Activated CD8-positive, alpha-beta T cell treated with anti-CD3 and anti-CD28 coated beads for 36 hours (primary cell): ENCODE measurements around the gene MAIP1. TPM values are rescaled to one million over a fixed set of nuclear protein-coding genes. Genes with fewer than 3 reads are reported as not detected.
A peak's percentile ranks its signal among the peaks of the same experiment; 100 is the strongest.

Experiments
- ATAC-seq: fragments of 200-7000 bp; cut with Tn5 transposase; one replicate; pipeline ENCODE4 v1.10.0; 2021; ENCODE audit warnings: mild to moderate bottlenecking, moderate library complexity
- CTCF ChIA-PET: fragments of 350-600 bp; sonication (Branson Sonifier 250); formaldehyde crosslinking; loops from one replicate; lab custom pipeline; 2021; ENCODE audit warnings: antibody characterized with exemption; lab: Charles Lee
- POLR2A ChIA-PET: fragments of 350-600 bp; sonication (Branson Sonifier 250); formaldehyde crosslinking; loops from one replicate; lab custom pipeline; 2021; ENCODE audit warnings: antibody characterized with exemption; lab: Charles Lee
- DNase-seq: peaks from one replicate; pipeline ENCODE4 v3.0.0-alpha.2; 2020
- H3K27ac Mint-ChIP-seq: one replicate; pipeline ENCODE4 v1.8.0; 2021; ENCODE audit warnings: mild to moderate bottlenecking, mixed read lengths
- H3K27me3 Mint-ChIP-seq: one replicate; pipeline ENCODE4 v1.8.0; 2021; ENCODE audit warnings: mixed read lengths
- H3K36me3 Mint-ChIP-seq: one replicate; pipeline ENCODE4 v1.8.0; 2021; ENCODE audit warnings: low read depth, mixed read lengths
- H3K4me1 Mint-ChIP-seq: one replicate; pipeline ENCODE4 v1.8.0; 2021; ENCODE audit warnings: low read depth, mixed read lengths
- H3K4me3 Mint-ChIP-seq: one replicate; pipeline ENCODE4 v1.8.0; 2021; ENCODE audit warnings: mild to moderate bottlenecking, moderate library complexity, mixed read lengths
- H3K9me3 Mint-ChIP-seq: one replicate; pipeline ENCODE4 v1.8.0; 2021; ENCODE audit warnings: mixed read lengths
- CTCF ChIP-seq: fragments of 200-600 bp; IDR thresholded peaks from one replicate; pipeline ENCODE4 v1.8.0; 2022; ENCODE audit warnings: antibody characterized with exemption, mild to moderate bottlenecking
- intact Hi-C: fragments of 100-400 bp; cut with micrococcal nuclease; formaldehyde crosslinking; loops from one replicate; pipeline ENCODE4 v1.10.0; 2022
- total RNA-seq, 2 experiments: library from RNA; stranded (reverse); gene quantifications; one replicate each; pipeline ENCODE4 v1.2.3, GENCODE V29; 2021

The MAIP1 gene
- total RNA-seq, 2 experiments from 2014 or later: 31.9 to 32.3 TPM

GRCh38 chr2:199922856-199923255, 32.5 kb upstream of the MAIP1 start:
- Mint-ChIP-seq H3K4me1 (peaks cover 19% of the 10 kb centered on the region), H3K36me3 (peaks cover 34% of the 10 kb centered on the region), H3K27me3 (no peaks in the 10 kb centered on the region), H3K4me3 (no peak overlapping the region), H3K27ac (no peak overlapping the region), H3K9me3 (no peaks in the 10 kb centered on the region)
- no peak for ATAC-seq
- CTCF ChIA-PET: interaction anchor here (0.7 to 1.5 kb wide), 3 partner anchors 12 to 18 kb away, joined by 3 read pairs; partner anchors contain the start of gene C2orf69
- no peak for TF ChIP-seq CTCF
- POLR2A ChIA-PET: no interaction called here
- intact Hi-C loops: no loop called here
- no peak for DNase-seq

- intact Hi-C loops: no loop called here
These were observed 31.5 kb upstream of the MAIP1 start for GRCh38 chr2:199923924-199924323.

GRCh38 chr2:199926806-199927205, 28.6 kb upstream of the MAIP1 start:
- peaks cover 25% of the 10 kb centered on the region for H3K36me3 Mint-ChIP-seq
- no peak overlapping the region for H3K27ac Mint-ChIP-seq
- H3K4me3 Mint-ChIP-seq: no peak overlapping the region
- ATAC-seq: no peak
- DNase-seq: no peak
- no peaks in the 10 kb centered on the region for H3K27me3 Mint-ChIP-seq
- no peak for TF ChIP-seq CTCF
- H3K4me1 Mint-ChIP-seq: peaks cover 13% of the 10 kb centered on the region
- ChIA-PET POLR2A (interaction anchor here (0.6 kb wide), 1 partner anchor 12 kb away, joined by 3 read pairs; no protein-coding TSS in a partner anchor), CTCF (interaction anchor here (1.5 to 2.4 kb wide), 2 partner anchors 14 to 15 kb away, joined by 3 to 12 read pairs; no protein-coding TSS in a partner anchor)
- intact Hi-C loops: no loop called here
- no peaks in the 10 kb centered on the region for H3K9me3 Mint-ChIP-seq

More at GRCh38 chr2:199923924-199924323, 31.5 kb upstream of the MAIP1 start:
- no peaks in the 10 kb centered on the region for H3K27me3 Mint-ChIP-seq
- H3K27ac Mint-ChIP-seq: peak overlapping the region; percentile 25
- no peak for TF ChIP-seq CTCF
- peaks cover 35% of the 10 kb centered on the region for H3K36me3 Mint-ChIP-seq
- peak; percentile 42 for ATAC-seq
- ChIA-PET POLR2A (no interaction called here), CTCF (no interaction called here)
- H3K9me3 Mint-ChIP-seq: no peaks in the 10 kb centered on the region
- no peak for DNase-seq
- peaks cover 16% of the 10 kb centered on the region for H3K4me1 Mint-ChIP-seq
- no peak overlapping the region for H3K4me3 Mint-ChIP-seq

GRCh38 chr2:199928226-199928625, 27.2 kb upstream of the MAIP1 start:
- Mint-ChIP-seq H3K27me3 (no peaks in the 10 kb centered on the region), H3K4me1 (peaks cover 9% of the 10 kb centered on the region), H3K9me3 (no peaks in the 10 kb centered on the region), H3K4me3 (no peak overlapping the region), H3K27ac (peak overlapping the region; percentile 6), H3K36me3 (peaks cover 29% of the 10 kb centered on the region)
- ATAC-seq (no peak), DNase-seq (no peak)
- POLR2A ChIA-PET: interaction anchor here (0.7 kb wide), 1 partner anchor 11 kb away, joined by 3 read pairs; no protein-coding TSS in a partner anchor
- CTCF ChIA-PET: interaction anchor here (2.4 kb wide), 1 partner anchor 13 kb away, joined by 12 read pairs; no protein-coding TSS in a partner anchor
- intact Hi-C loops: loop anchor here (2.0 kb wide), 1 partner anchor 27 kb away; the partner anchor contains the start of genes MAIP1 and TYW5
- no peak for TF ChIP-seq CTCF

- TF ChIP-seq CTCF: no peak
- H3K9me3 Mint-ChIP-seq: no peaks in the 10 kb centered on the region
- peaks cover 29% of the 10 kb centered on the region for H3K36me3 Mint-ChIP-seq
- ATAC-seq (no peak), DNase-seq (no peak)
- peaks cover 8% of the 10 kb centered on the region for H3K4me1 Mint-ChIP-seq
- POLR2A ChIA-PET: interaction anchor here (0.7 kb wide), 1 partner anchor 11 kb away, joined by 3 read pairs; no protein-coding TSS in a partner anchor
- H3K27me3 Mint-ChIP-seq: no peaks in the 10 kb centered on the region
- intact Hi-C loops: loop anchor here (2.0 kb wide), 1 partner anchor 26 kb away; the partner anchor contains the start of genes MAIP1 and TYW5
- no peak overlapping the region for H3K4me3 Mint-ChIP-seq
- CTCF ChIA-PET: no interaction called here
- peak overlapping the region; percentile 43 for H3K27ac Mint-ChIP-seq
These were observed 26.8 kb upstream of the MAIP1 start for GRCh38 chr2:199928626-199929025.
